LNCaP clone FGC (cell line): ENCODE results near the gene COBL.
"Not testable (repeated sequence)": the region's sequence is repeated elsewhere in the genome, so short reads cannot be mapped to it uniquely, and the experiment has no call there.

ENCODE experiments used
- DNase-seq: peaks from one replicate; pipeline ENCODE4 v3.0.0-alpha.2; 2011; ENCODE audit warnings: low read depth
- H3K4me3 ChIP-seq: 2 replicates; pipeline ENCODE4 v1.5.1; 2011; ENCODE audit warnings: mild to moderate bottlenecking, low read depth, low read length, control low read depth
- CTCF ChIP-seq: IDR thresholded peaks from 2 replicates; pipeline ENCODE4 v1.5.1; 2012; ENCODE audit warnings: mild to moderate bottlenecking; ENCODE audit not compliant: control insufficient read depth, insufficient read depth; ENCODE audit errors: extremely low read depth

The COBL gene

GRCh38 chr7:51007551-51008505 lies 308.8 kb downstream of the COBL start:
- H3K4me3 ChIP-seq: no peak overlapping the region
- no peak for TF ChIP-seq CTCF
- no peak for DNase-seq

- DNase-seq: no peak
- TF ChIP-seq CTCF: no peak
- no peak overlapping the region for H3K4me3 ChIP-seq
Measured at GRCh38 chr7:51006483-51007235, 309.9 kb downstream of the COBL start.

- no peak overlapping the region for H3K4me3 ChIP-seq
- no peak for DNase-seq
- no peak for TF ChIP-seq CTCF
Measured at GRCh38 chr7:51005074-51005473, 311.5 kb downstream of the COBL start.

GRCh38 chr7:51000956-51001355 lies 315.7 kb downstream of the COBL start:
- DNase-seq: no peak
- no peak for TF ChIP-seq CTCF

GRCh38 chr7:50994753-50995319 lies 321.8 kb downstream of the COBL start:
- no peak overlapping the region for H3K4me3 ChIP-seq
- TF ChIP-seq CTCF: no peak

More at GRCh38 chr7:51000956-51001355, 315.7 kb downstream of the COBL start:
- no peak overlapping the region for H3K4me3 ChIP-seq

GRCh38 chr7:50990214-50990613 lies 326.4 kb downstream of the COBL start:
- H3K4me3 ChIP-seq, DNase-seq: not testable (repeated sequence)

More at GRCh38 chr7:50994753-50995319, 321.8 kb downstream of the COBL start:
- no peak for DNase-seq

GRCh38 chr7:50988988-50989387 lies 327.6 kb downstream of the COBL start:
- H3K4me3 ChIP-seq: no peak overlapping the region
- DNase-seq: no peak
- no peak for TF ChIP-seq CTCF
